Gastrocnemius medialis (tissue), 4 donors: Measurements from ENCODE around the gene TENM3. TPM values are rescaled to one million over a fixed set of nuclear protein-coding genes. Genes with fewer than 3 reads are reported as not detected.

Experiments
- ATAC-seq, 2 donors: fragments of 150-250 bp; one replicate each; pipeline ENCODE4 v1.9.1; 2016
- DNase-seq, 2 donors: peaks; one replicate each; pipeline ENCODE4 v3.0.0-alpha.2; 2019
- H3K27ac ChIP-seq, 4 donors: fragments of 200-600 bp; sonication (generic); 1 replicate in 1 of 4; 2 replicates in 3 of 4; pipeline ENCODE4 v1.5.1; 2016 to 2018; ENCODE audit warnings: mild to moderate bottlenecking in 2 of 4, moderate library complexity in 1 of 4
- H3K27me3 ChIP-seq, 3 donors: fragments of 200-600 bp; sonication (generic) in 2 of 3; 1 replicate in 1 of 3; 2 replicates in 2 of 3; pipeline versions ENCODE4 v1.5.1 to v1.6.0; 2016 to 2019; ENCODE audit warnings: mild to moderate bottlenecking in 1 of 3, moderate library complexity in 1 of 3
- H3K36me3 ChIP-seq, 2 donors: fragments of 200-600 bp; sonication (generic) in 1 of 2; one replicate each; pipeline ENCODE4 v1.5.1; 2017 to 2018
- H3K4me1 ChIP-seq, 2 donors: fragments of 200-600 bp; sonication (generic) in 1 of 2; one replicate each; pipeline ENCODE4 v1.5.1; 2016 to 2017; ENCODE audit warnings: mild to moderate bottlenecking in 2 of 2
- H3K4me3 ChIP-seq, 4 donors: fragments of 200-600 bp; sonication (generic) in 3 of 4; 1 replicate in 1 of 4; 2 replicates in 3 of 4; pipeline ENCODE4 v1.5.1; 2016 to 2019; ENCODE audit warnings: mild to moderate bottlenecking in 2 of 4
- H3K9me3 ChIP-seq, 3 donors: fragments of 200-600 bp; sonication (generic) in 2 of 3; 1 replicate in 1 of 3; 2 replicates in 2 of 3; pipeline ENCODE4 v1.5.1; 2016 to 2019
- CTCF ChIP-seq, 5 experiments: fragments of 450-650 bp in 3 of 5; fragments of 200-600 bp in 2 of 5; sonication (generic) in 2 of 5; IDR thresholded peaks in 4 of 5; conservative IDR thresholded peaks in 1 of 5; 1 replicate in 4 of 5; 2 replicates in 1 of 5; pipeline ENCODE4 v1.5.1; 2016 to 2019; ENCODE audit warnings: antibody characterized with exemption in 5 of 5, mild to moderate bottlenecking in 3 of 5, moderate library complexity in 3 of 5
- POLR2A ChIP-seq, 2 donors: fragments of 450-650 bp; IDR thresholded peaks; one replicate each; pipeline ENCODE4 v1.6.1; 2017; ENCODE audit warnings: antibody characterized with exemption in 2 of 2, mild to moderate bottlenecking in 2 of 2, moderate library complexity in 2 of 2
- in situ Hi-C, 4 donors: fragments of 200-750 bp; cut with MboI; loops; one replicate each; pipeline versions ENCODE4 v1.15.0 to v1.8.0; 2017; ENCODE audit warnings: low sequenced_read_pairs in 4 of 4
- intact Hi-C: fragments of 100-400 bp; cut with DNase I; formaldehyde crosslinking; loops from one replicate; pipeline ENCODE4 v1.15.1; 2023; ENCODE audit warnings: low total_unique reads
- total RNA-seq, 4 donors: library from RNA; depleted of rRNA; stranded (reverse); fragments of >200 nt; gene quantifications; one replicate each; pipeline versions ENCODE4 v1.1.0 to v1.2.3, GENCODE V29; 2016

The TENM3 gene
- total RNA-seq, 4 donors from 2014 or later, result 8.3 to 16.2 (median 12.3) TPM

GRCh38 chr4:182741914-182742313, 498.7 kb downstream of the TENM3 start:
- intact Hi-C loops, result no loop called here
- TF ChIP-seq CTCF (IDR thresholded peaks at IDR 0.05 in 4 of 5, conservative IDR thresholded peaks at IDR 0.05 in 1 of 5) (no peak), POLR2A (IDR thresholded peaks at IDR 0.05) (no peak)
- Histone ChIP-seq H3K9me3 (no peaks in the 10 kb centered on the region), H3K36me3 (no peaks in the 10 kb centered on the region), H3K27ac (no peak overlapping the region), H3K27me3 (no peaks in the 10 kb centered on the region), H3K4me1 (no peaks in the 10 kb centered on the region), H3K4me3 (no peak overlapping the region)
- in situ Hi-C loops, result no loop called here
- ATAC-seq, result no peak
- no peak for DNase-seq

- Histone ChIP-seq H3K4me3 (no peak overlapping the region), H3K9me3 (no peaks in the 10 kb centered on the region), H3K4me1 (no peaks in the 10 kb centered on the region), H3K27me3 (no peaks in the 10 kb centered on the region), H3K36me3 (no peaks in the 10 kb centered on the region), H3K27ac (no peak overlapping the region)
- ATAC-seq (no peak), DNase-seq (no peak)
- intact Hi-C loops (no loop called here), in situ Hi-C loops (no loop called here)
- TF ChIP-seq CTCF (IDR thresholded peaks at IDR 0.05 in 4 of 5, conservative IDR thresholded peaks at IDR 0.05 in 1 of 5), result no peak
- TF ChIP-seq POLR2A (IDR thresholded peaks at IDR 0.05), result no peak
Measured at GRCh38 chr4:182743815-182744214, 500.6 kb downstream of the TENM3 start.

- DNase-seq, result no peak
- no peak for ATAC-seq
- Histone ChIP-seq H3K27ac (no peak overlapping the region), H3K4me3 (no peak overlapping the region), H3K36me3 (no peaks in the 10 kb centered on the region), H3K4me1 (no peaks in the 10 kb centered on the region), H3K9me3 (no peaks in the 10 kb centered on the region), H3K27me3 (no peaks in the 10 kb centered on the region)
- intact Hi-C loops (no loop called here), in situ Hi-C loops (no loop called here)
- no peak for TF ChIP-seq POLR2A (IDR thresholded peaks at IDR 0.05)
- TF ChIP-seq CTCF (IDR thresholded peaks at IDR 0.05 in 4 of 5, conservative IDR thresholded peaks at IDR 0.05 in 1 of 5), result no peak
Measured at GRCh38 chr4:182745237-182745636, 502.0 kb downstream of the TENM3 start.

GRCh38 chr4:182746876-182747275, 503.7 kb downstream of the TENM3 start:
- DNase-seq (no peak), ATAC-seq (no peak)
- Histone ChIP-seq H3K36me3 (no peaks in the 10 kb centered on the region), H3K4me1 (no peaks in the 10 kb centered on the region), H3K9me3 (no peaks in the 10 kb centered on the region), H3K27me3 (no peaks in the 10 kb centered on the region), H3K27ac (no peak overlapping the region), H3K4me3 (no peak overlapping the region)
- in situ Hi-C loops (no loop called here), intact Hi-C loops (no loop called here)
- no peak for TF ChIP-seq POLR2A (IDR thresholded peaks at IDR 0.05)
- no peak for TF ChIP-seq CTCF (IDR thresholded peaks at IDR 0.05 in 4 of 5, conservative IDR thresholded peaks at IDR 0.05 in 1 of 5)

- no peaks in the 10 kb centered on the region for H3K4me1 ChIP-seq
- in situ Hi-C loops (no loop called here), intact Hi-C loops (no loop called here)
- no peak overlapping the region for H3K27ac ChIP-seq
- H3K4me3 ChIP-seq, result no peak overlapping the region
- no peaks in the 10 kb centered on the region for H3K27me3 ChIP-seq
- TF ChIP-seq POLR2A (IDR thresholded peaks at IDR 0.05), result no peak
- no peak for TF ChIP-seq CTCF (IDR thresholded peaks at IDR 0.05 in 4 of 5, conservative IDR thresholded peaks at IDR 0.05 in 1 of 5)
- DNase-seq (no peak), ATAC-seq (no peak)
- no peaks in the 10 kb centered on the region for H3K36me3 ChIP-seq
- H3K9me3 ChIP-seq, result no peaks in the 10 kb centered on the region
Measured at GRCh38 chr4:182748283-182748682, 505.1 kb downstream of the TENM3 start.
